Urothelium cell line (cell line): Measurements from ENCODE around the gene WFIKKN1.
"Not testable (repeated sequence)": the region's sequence is repeated elsewhere in the genome, so short reads cannot be mapped to it uniquely, and the experiment has no call there.

Experiments used
- DNase-seq: peaks from one replicate; pipeline ENCODE4 v3.0.0; 2011; ENCODE audit warnings: low spot score, mixed read lengths
- FAIRE-seq: peaks from 2 replicates; lab custom pipeline; 2011; peaks lifted over from hg19 to GRCh38; lab: Jason Lieb, UNC

Gene WFIKKN1

GRCh38 chr16:593807-594206 is 37.0 kb upstream of the WFIKKN1 start:
- FAIRE-seq (no peak), DNase-seq (no peak)

GRCh38 chr16:595094-595528 is 35.7 kb upstream of the WFIKKN1 start:
- DNase-seq (no peak), FAIRE-seq (no peak)

GRCh38 chr16:595942-596735 is 34.6 kb upstream of the WFIKKN1 start:
- no peak for DNase-seq
- no peak for FAIRE-seq

GRCh38 chr16:596736-597060 is 34.1 kb upstream of the WFIKKN1 start:
- DNase-seq: no peak
- FAIRE-seq: no peak

GRCh38 chr16:597655-598054 is 33.1 kb upstream of the WFIKKN1 start:
- not testable (repeated sequence) for DNase-seq, FAIRE-seq

- no peak for DNase-seq
- FAIRE-seq: no peak
These were observed 31.7 kb upstream of the WFIKKN1 start for GRCh38 chr16:598823-599739.

- FAIRE-seq (no peak), DNase-seq (no peak)
These were observed 30.0 kb upstream of the WFIKKN1 start for GRCh38 chr16:600781-601180.

- no peak for DNase-seq
- FAIRE-seq: no peak
These were observed 26.9 kb upstream of the WFIKKN1 start for GRCh38 chr16:603933-604332.

- no peak for FAIRE-seq
- DNase-seq: no peak
These were observed 24.0 kb upstream of the WFIKKN1 start for GRCh38 chr16:606656-607307.

GRCh38 chr16:608019-608418 is 22.8 kb upstream of the WFIKKN1 start:
- FAIRE-seq (no peak), DNase-seq (no peak)

GRCh38 chr16:609316-609715 is 21.5 kb upstream of the WFIKKN1 start:
- no peak for DNase-seq
- FAIRE-seq: no peak

GRCh38 chr16:609984-610383 is 20.8 kb upstream of the WFIKKN1 start:
- FAIRE-seq (no peak), DNase-seq (no peak)

- DNase-seq (no peak), FAIRE-seq (no peak)
These were observed 20.0 kb upstream of the WFIKKN1 start for GRCh38 chr16:610513-611381.

- DNase-seq: no peak
- FAIRE-seq: no peak
These were observed 15.7 kb upstream of the WFIKKN1 start for GRCh38 chr16:615122-615521.

- no peak for FAIRE-seq
- no peak for DNase-seq
These were observed 13.8 kb upstream of the WFIKKN1 start for GRCh38 chr16:616733-617586.

GRCh38 chr16:617855-618254 is 12.9 kb upstream of the WFIKKN1 start:
- DNase-seq (no peak), FAIRE-seq (no peak)

- FAIRE-seq (no peak), DNase-seq (no peak)
These were observed 11.2 kb upstream of the WFIKKN1 start for GRCh38 chr16:619476-620100.

- no peak for DNase-seq
- FAIRE-seq: no peak
These were observed 9.9 kb upstream of the WFIKKN1 start for GRCh38 chr16:620700-621525.
